GM18526 (cell line): Measurements from ENCODE around the gene MACROD1.

Experiments used
- POLR2A ChIP-seq: IDR thresholded peaks from 3 replicates; pipeline ENCODE4 v1.6.1; 2011; ENCODE audit not compliant: insufficient read length; ENCODE audit errors: extremely low read depth

The MACROD1 gene

DNA sequence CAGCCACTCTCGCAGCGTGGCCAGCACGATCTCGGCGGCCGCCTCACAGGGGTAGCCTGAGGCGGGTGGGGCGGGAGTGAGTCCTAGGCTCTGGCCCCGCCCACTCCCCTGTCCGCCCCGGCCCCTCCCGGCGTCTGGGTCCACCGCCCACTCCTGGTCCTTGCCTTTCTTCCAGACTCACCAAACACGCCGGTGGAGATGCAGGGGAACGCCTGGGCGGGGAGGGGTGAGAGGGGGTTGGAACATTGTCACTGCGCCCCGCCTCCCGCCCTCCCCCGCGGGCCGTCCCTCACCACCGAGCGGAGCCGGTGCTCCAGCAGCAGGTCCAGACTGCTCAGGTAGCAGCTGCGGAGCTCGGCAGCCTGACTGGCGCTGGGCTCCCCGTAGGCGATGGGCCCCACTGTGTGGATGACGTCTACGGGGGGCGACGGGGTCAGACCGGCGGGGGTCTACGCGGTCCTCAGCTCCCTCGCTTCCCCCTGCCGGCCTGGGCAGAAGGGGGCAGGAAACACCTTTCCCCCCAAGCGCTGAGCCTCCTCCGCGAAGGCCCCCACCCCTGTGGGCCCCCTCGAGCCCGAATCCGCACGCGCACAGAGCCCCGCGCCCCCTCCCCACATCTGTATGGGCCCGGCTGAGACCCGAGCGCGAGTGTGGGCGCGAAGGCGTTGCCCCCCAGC, 166.4 kb downstream of the MACROD1 start:
- TF ChIP-seq POLR2A: peak; percentile 14

DNA sequence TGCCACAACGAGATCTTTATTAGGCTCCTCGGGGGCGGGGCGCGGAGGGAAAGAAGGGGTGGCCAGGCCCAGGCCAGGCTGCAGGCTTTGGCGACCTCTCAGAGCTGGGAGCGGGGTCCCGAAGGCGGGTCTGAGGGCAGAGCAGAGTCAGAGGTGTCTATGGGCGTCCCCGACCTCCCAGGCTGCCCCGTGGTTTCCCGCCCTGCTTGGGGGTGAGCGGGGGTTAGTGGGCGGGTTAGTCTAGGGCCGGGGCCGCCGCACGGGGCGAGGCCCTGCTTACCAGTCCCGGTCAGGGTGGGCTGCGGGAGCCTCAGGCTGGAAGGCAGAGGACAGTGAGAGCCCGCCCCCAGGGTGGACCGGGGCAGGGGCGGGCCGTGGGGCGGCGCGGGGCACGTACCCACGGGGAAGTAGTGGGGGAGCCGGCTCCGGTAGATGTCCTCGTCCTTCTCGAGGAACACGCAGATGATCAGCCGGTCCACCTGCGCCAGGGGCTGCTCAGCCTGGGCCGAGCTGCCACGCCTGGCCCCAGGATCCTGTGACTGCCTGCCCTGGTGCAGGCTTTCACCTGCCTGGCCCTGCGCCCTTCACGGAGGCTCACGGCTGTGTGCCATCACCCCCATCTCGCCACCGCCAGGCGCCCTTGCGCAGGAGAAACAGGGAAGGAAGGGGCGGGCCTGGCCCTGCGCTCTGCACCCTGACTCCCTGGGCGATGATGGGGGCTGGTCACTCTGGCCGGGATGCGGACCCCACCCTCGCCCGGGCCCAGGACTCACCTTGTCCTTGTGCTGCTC, 167.2 kb downstream of the MACROD1 start:
- TF ChIP-seq POLR2A: no peak

DNA sequence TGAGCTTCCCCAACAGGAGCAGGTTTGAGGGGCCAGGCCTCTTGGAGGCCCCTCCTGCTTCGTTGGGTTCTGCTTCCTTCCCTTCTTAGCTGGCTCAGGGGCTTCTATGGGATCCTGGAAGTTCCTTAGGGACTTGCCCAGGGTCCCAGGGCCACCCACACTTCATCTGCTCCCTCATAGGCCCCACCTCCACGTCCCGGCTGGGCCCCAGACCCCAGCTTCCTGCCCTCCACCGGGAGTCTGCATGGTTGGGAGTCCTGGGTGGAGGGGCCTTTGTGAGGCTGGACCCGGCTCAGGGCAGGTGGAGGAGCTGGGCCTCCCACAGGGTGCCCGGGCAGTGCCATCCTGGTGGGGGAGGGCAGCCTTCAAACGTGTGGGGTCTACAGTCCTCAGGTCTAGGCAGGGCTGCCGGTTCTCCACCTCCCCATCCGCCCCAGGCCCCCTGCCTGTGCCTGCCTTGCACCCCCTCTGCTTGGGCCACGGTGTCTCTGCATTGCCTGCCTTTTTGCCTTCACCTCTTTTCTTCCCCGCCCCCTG, 168.0 kb downstream of the MACROD1 start:
- TF ChIP-seq POLR2A: no peak

DNA sequence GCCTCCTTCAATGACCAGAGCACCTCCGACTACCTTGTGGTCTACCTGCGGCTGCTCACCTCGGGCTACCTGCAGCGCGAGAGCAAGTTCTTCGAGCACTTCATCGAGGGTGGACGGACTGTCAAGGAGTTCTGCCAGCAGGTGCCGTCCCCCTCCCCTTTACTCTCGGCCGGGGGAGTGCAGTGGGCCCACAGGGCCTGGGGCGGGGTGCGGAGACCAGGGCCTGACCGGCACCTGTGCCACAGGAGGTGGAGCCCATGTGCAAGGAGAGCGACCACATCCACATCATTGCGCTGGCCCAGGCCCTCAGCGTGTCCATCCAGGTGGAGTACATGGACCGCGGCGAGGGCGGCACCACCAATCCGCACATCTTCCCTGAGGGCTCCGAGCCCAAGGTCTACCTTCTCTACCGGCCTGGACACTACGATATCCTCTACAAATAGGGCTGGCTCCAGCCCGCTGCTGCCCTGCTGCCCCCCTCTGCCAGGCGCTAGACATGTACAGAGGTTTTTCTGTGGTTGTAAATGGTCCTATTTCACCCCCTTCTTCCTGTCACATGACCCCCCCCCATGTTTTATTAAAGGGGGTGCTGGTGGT, 168.7 kb downstream of the MACROD1 start:
- TF ChIP-seq POLR2A: no peak

DNA sequence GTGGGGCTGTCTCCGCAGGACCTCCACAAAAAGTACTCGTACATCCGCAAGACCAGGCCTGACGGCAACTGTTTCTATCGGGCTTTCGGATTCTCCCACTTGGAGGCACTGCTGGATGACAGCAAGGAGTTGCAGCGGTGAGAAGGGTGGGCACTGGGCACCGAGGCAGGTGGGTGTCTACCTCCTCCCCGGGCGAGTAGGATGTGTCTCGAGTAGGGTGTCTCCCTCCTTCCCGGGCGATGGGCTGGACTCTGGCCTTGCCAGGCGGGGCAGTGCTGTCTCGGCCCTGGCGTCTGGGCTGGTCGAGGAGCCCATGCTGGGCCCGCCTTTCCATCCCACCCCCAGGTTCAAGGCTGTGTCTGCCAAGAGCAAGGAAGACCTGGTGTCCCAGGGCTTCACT, 169.4 kb downstream of the MACROD1 start:
- no peak for TF ChIP-seq POLR2A

DNA sequence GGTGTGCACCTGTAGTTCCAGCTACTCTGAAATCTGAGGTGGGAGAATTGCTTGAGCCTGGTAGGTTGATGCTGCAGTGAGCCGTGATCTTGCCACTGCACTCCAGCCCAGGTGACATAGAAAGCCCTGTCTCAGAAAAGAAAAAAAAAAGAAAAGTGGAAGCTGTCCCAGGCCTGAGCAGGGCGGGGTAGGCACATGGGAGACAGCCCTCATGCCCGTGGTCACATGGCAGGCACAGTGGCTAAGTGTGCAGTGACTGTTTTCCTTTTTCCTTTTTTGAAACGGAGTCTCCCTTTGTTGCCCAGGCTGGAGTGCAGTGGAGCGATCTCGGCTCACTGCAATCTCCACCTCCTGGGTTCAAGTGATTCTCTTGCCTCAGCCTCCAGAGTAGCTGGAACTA, 171.9 kb downstream of the MACROD1 start:
- no peak for TF ChIP-seq POLR2A

DNA sequence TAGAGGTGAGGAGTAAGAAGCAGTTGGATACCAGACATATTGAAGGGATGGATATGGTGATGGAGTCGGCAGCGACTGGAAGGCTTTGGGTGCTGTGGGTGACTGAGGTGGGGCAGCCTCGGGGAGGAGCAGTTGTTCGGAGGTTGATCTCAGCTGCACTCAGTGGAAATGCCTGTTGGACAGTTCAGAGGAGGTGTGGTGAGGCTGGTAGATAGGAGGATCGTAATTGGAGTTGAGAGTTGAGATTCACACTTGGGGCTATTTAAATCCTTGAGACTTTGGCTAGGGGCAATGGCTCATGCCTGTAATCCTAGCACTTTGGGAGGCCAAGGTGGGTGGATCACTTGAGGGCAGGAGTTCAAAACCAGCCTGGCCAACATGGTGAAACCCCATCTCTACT, 172.8 kb downstream of the MACROD1 start:
- no peak for TF ChIP-seq POLR2A

DNA sequence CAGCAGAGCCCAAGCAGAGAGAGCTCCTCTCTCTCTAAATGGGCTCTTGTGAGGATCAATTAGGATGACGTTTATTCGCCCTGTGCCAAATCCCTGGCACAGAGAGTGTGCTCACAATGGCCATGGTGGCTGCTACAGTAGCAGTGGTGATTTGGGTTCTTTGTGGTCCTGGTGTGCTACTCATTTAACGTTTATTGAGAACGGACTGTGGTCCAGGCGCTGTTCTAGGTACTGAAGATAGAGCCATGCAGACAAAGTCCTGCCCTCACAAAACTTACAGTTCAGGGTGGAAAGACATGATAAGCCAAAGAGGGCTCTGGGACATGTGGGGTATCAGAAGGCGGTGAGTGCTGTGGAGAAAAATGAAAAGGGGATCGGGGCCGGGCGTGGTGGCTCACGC, 174.4 kb downstream of the MACROD1 start:
- TF ChIP-seq POLR2A: no peak

DNA sequence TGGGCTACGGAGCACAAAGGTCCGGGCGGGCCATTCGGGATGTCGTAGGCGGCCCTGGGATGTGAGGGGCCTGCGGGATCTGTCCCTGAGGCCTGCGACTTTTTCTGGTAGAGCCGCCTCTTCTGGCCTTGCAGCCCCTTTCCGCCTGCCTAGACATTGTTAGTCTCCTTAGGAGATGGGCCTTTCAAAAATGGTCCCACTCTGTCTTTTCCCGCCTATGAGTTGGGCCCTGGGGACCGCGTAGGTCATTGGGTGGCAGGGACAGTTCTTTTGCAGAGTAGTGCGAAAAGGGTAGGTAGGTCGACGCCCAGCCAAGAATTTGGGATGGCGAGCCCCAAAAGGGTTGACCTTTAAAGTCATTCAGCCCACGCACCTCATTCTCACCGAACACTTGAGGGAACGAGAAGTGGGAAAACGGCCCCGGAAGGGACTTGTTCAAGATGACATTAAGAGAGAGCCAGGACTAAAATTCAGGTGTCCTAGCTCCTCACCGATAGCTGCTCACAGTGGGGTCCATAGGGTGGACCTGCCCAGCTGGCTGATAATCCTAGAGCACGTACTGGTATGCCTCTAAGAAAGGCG, 178.9 kb downstream of the MACROD1 start:
- no peak for TF ChIP-seq POLR2A

DNA sequence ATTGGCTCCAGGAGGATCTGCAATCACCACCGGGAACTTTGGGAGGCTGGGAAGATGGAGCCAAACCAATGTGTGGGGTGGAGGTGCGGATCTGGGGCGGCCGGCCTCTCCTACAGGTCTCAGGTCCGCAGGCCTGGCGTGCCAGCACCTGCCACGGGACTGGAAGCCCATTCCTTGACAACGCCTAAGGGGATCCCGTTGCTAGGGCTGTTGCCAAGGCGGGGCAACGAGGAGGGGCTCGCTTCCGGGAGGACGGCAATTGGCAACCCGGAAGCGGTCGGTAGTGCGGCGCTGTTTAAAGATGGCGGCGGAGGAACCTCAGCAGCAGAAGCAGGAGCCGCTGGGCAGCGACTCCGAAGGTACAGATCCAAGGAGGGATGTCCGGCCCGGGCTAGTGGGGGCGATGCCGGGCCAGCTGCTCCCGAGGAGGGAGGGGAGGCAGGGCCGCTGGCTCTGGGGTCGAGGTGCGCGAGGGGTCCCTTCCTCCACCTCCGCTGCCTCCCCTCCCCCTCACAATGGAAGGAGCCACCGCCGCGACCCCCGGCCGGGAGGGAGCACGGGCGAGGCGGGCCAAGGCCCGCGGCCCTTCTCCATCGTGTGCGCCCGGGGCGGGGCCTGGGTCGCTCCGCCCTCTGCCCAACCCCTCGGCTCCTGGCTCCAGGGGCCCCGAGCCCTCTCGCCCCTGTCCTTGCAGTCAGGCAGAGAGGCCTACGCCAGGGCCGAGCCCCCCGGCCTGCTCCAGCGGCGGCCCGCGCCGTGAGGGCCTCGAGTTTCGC, 179.6 kb downstream of the MACROD1 start, which contains the start of gene OTUB1:
TSS of gene OTUB1 (plus strand) at position 283 of the 776 bp plus-strand sequence. CDS start at position 302, 19 bp downstream.
- peak; percentile 81 for TF ChIP-seq POLR2A

DNA sequence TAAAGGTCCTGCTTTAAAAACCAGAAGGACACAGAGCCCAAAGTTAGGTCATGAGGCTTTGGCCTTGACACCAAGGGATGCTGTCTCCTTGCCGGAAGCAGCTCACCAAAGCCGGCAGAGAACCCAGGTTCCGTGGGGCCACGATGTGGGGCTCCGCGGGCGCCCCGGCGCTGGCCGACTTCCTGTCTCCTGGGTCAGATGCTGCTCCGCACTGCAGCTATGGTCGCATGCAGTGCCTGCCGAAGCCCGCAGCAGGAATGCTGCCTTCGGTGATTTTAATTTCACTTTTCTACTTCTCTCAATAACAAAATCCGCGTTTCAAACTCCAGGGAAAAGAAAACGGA, 180.1 kb downstream of the MACROD1 start:
- TF ChIP-seq POLR2A: no peak

DNA sequence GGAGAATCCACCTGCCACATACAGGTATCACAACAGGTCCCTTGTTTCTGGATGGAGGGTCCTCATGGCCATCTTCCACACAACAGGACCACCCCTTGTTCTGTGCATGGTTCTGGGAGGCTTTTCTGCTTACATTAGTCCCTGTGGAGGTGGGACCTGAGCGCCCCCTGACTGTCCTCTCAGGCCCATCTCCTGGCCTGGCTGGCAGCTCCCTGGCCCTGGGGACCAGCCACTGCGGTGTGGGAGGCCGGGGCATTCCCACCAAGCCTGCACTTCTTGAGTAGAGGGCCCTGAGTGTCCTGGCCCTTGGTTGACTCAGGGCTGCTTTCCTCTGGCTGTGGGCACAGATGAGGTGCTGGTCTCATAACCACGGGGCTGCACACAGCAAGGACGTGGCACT, 186.5 kb downstream of the MACROD1 start:
- no peak for TF ChIP-seq POLR2A

DNA sequence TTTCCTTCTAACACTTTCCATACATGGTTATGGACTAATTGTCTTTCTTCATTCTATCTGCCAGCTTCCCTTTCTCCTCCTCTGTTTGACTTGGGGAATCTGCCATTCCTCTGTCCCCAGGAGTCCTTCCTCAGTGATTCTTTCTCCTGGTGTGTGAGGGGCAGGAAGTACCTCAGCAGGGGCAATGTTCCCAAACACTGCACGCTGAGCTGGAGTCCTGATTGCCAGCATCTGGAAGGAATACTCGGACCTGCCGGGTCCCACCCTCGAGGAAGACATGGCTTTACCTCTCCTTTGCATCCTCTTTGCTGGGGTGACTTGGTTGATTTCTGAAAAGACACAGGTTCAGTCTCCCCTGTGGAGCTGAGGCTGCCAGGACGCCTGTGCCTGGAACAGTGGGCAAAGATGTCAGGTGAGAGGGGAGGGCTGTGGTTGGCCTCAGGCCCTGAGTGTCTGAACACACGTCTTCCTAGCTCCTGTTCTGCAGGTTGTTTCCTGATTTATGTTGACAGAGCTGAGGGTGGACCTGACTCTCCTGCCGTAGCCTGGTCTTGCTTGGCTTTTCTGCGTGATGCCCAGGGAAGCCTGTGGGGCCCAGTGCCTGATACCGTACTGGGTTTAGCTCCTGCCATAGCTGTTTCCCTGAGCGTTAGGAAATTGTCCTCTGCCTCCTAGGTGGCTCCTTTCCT, 187.2 kb downstream of the MACROD1 start:
- no peak for TF ChIP-seq POLR2A

DNA sequence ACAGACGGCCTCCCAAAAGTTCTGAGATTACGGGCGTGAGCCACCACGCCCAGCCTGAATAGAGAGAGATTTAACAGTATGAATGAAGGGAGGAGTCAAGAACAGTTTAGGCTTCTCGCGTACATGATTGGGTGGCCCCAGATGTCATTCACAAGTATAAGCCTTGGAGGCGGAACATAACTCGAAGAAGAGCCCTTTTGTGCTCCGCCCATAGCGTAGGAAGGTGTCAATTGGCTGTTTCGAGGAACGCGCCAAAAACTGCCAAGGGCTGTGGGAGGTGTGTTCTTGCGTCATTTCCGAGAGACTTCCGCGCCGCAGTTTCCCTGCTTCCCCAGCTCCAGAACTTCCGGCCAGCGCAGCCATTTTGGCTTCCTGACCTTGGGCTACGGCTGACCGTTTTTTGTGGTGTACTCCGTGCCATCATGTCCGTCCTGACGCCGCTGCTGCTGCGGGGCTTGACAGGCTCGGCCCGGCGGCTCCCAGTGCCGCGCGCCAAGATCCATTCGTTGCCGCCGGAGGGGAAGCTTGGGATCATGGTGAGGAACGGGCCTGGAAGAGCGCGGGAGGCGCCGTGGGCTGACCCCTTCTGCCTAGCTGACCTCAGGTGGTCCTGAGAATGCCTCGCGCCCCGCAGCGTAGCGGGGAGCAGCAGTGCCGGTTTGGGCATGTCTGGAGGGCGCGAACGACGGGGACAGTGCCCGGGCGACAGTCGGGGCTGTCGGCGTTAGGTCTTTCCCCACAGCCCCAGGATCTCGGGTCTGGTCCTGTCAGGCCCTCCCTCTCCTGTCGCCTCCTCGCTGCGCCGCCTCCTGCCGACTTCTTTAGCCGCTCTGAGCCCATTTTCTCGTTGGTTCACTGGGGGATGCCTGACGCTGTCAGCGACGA, 191.4 kb downstream of the MACROD1 start, which contains the start of gene COX8A:
TSS of gene COX8A (plus strand) at position 362 of the 885 bp plus-strand sequence. CDS start at position 423, 61 bp downstream.
- TF ChIP-seq POLR2A: peak; percentile 81

DNA sequence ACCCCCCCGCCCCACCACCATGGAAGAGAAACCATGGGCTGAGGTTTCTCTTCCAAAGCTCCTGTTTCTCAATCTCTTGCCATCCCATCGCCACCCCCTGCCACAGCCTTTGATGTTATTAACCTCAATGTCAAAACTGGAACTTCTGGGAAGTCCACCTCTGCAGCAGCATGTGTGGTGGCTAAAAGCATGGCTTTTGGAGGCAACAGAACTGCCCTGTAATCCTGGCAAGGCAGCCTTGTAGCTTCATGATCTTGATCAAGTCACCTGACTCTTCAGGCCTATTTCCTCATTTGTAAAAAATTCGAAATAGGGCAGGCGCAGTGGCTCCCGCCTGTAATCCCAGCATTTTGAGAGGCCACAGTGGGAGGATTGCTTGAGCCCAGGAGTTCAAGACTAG, 195.0 kb downstream of the MACROD1 start:
- no peak for TF ChIP-seq POLR2A
